Suppressor macrophage treated with lipopolysaccharide for 4 hours (primary cell): ENCODE measurements around the gene MEF2A.

Experiments used
- DNase-seq: peaks from one replicate; pipeline ENCODE4 v3.0.0-alpha.2; 2020

Gene MEF2A

DNA sequence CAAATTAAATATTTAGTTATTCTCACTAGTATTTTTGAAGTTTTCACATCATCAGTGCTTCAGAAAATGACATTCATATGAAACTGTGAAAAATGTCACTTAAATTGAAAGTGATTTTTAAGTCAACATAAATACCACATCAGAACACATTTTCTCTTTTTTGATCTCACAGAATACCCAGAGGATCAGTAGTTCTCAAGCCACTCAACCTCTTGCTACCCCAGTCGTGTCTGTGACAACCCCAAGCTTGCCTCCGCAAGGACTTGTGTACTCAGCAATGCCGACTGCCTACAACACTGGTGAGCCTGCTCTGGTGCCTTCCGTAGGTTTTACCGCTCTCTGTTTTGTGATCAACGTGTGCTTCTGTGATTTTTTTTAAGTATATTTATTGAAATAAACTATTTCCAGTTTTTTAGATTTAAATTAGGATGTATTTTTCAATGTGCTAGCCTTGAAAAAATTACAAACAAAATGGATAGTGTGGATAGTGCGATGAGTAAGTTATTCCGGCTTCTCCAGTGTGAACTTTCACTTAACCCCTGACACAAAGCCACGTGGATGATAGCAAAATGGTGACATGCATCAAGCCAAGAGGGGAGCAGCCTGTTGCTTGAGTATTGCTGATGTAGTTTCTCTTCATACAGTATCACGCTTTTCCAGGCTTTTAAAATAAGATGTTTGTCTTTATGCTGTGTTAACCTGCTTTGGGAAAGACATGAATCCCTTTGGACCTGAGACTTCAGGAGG lies 140.9 kb downstream of the MEF2A start:
- no peak for DNase-seq

- DNase-seq = no peak
Measured at GRCh38 chr15:99707473-99708270, 141.9 kb downstream of the MEF2A start.

DNA sequence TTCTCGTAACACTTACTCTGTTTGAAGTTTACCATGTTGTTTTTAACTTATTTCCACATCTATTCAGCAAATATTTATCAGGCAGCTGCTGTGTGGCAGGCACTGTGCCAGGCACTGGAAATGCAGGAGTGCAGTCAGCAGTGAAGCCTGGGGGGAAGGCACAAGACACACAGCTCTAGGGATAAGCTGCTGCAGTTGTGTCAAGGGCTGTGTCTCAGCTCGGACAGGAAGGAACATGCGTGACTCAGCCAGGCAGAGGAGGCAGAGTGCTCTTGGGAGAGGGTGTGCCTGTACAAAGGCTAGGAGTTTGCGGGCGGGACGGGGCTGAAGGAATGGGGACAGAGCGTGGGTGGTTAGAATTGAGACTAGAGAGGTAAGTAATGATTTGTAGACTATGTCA lies 142.8 kb downstream of the MEF2A start:
- peak; percentile 36 for DNase-seq

DNA sequence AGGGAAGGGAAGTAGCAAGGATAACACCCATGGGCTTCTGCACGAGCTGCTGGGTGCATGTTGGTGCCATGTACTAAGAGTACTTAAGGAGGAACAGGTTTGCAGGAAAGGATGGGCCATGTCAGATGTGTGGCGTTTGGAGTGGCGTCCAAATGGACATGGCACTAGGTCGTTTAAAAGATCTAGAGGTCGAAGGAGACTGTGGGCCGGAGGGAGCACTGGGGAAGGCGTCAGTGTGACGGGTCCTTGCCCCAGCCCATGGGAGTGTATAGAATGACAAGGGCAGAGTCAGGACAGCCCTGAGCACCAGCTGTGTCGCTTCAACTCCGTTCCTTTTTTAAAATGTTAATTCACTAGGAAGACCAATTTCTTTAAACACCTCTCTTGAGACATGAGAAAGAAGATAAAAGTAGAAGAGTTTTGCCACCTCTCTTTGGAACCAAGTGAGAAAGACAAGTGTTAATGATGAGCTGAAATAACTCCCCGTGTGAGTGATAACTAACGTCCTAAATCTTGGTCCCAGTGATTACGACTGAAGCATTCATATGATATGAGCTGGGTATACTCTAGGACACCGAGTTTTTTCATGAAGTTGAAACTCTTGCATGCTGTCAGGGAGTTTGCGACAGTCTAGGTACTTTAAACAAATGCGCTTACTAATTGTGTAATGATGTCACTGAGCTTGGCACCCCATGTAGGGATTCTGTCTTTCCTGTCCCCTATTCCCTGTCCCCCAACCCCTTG lies 143.6 kb downstream of the MEF2A start:
- DNase-seq = no peak

GRCh38 chr15:99711625-99712024 lies 145.8 kb downstream of the MEF2A start:
- no peak for DNase-seq

- no peak for DNase-seq
Measured at GRCh38 chr15:99712415-99712814, 146.6 kb downstream of the MEF2A start.

DNA sequence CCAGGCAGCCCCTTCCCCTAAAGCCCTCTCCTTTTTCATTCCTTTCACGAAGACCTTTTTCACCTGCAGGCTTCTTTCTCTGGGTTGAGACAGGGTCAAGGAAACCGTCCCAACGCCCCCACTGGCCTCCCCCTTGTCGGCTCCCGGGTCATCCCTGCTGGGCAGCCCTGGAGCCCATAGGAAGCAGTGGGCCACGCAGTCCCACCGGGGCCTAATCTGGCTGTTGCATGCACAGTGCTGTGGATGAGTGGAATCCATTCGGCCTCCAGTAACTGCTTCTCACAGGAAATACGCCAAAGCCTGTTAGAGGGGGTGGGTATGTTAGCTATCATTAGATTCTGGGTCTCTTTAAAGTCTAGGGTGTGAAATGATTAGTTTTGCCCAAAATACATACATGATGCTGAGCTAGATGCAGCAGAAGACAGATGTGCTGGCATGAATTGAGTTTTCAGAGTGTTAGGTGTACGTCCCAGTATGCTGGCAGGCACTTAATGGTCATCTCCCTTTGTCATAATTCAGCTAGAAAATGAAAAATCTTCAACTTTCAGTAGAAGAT lies 150.8 kb downstream of the MEF2A start:
- DNase-seq = no peak

DNA sequence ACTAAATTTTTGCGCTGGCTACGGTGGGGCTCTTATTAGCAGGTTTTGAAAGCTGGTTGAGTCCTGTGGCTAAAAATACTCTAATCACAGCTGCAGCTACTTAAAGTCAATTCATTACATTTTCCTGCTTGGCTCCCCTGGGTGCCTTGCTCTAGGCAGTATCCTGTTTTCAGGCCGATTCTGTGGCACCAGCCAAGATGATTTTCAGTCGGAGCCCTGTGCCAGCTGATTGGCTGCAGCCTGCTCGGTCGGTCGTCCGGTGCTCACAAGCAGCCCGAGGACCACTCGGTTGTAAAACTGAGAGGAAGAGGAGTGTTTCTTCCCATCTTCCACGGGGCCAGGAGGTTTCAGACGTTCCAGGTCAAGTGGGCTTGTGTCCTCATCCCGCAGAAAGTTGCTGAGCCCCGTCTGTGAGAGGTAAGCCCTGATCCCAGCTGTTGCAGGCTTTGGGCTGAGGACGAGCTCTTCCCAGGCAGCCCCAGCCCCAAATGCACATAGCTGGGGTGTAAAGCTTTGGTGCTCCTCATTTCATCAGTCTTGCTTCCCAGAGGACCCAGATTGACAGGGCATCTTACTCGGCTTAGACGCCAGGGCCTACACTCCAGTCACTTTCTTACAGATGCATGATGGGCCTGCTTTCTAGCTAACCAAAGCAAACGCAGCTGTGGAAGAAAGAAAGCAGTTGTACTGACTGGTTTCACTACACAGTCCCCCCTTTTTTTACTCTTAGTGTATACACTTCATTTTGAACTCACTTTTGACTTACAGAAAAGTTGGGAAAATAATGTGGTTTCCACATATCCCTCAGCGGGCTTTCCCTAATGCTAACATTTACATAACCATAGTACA lies 151.6 kb downstream of the MEF2A start:
- DNase-seq = no peak

DNA sequence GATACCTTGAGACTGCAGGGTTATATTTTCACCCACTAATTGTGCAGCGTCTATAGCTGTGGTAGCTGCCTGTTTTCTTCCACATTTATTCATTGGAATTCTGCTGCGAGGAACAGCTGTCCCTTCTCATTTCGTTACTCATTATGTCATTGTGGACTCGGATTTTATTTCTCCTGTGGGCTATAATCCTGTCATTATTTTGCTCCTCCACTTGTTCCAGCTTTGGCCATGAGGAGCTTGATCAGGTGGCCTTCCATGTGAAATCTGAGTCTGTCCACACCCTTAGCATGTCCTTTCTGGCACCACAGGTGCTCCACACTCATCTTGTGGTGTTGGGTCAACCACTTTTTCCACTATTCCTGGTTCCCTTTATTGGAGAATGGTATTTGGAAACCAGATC lies 152.6 kb downstream of the MEF2A start:
- no peak for DNase-seq

DNA sequence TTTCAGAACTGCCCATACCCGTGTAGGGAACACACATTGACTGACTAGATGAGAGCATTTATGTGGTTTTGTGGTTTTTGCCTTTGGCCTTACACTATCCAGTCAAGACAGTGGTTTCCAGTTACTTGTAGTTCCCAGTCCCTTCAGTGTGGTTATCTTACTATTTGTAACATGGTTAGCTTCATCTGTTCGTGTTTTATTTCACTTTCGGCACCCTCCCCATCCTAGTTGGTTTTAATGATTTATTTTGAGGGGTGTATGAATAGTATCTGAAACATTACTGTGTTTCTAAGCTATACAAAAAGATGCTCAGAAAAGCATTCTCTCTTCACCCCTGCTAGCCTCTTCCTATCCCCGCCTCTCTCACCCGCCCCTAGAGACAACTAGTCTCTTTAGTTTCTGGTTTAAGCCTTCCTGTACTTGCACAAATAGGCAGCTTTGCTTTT lies 153.3 kb downstream of the MEF2A start:
- peak; percentile 26 for DNase-seq

- DNase-seq = no peak
Measured at GRCh38 chr15:99720533-99720932, 154.7 kb downstream of the MEF2A start.

- no peak for DNase-seq
Measured at GRCh38 chr15:99721104-99721778, 155.5 kb downstream of the MEF2A start.

GRCh38 chr15:99721896-99722295 lies 156.1 kb downstream of the MEF2A start:
- no peak for DNase-seq

GRCh38 chr15:99722406-99722805 lies 156.6 kb downstream of the MEF2A start:
- DNase-seq = no peak

- no peak for DNase-seq
Measured at GRCh38 chr15:99726333-99726732, 160.5 kb downstream of the MEF2A start.

- DNase-seq = no peak
Measured at GRCh38 chr15:99727330-99727729, 161.5 kb downstream of the MEF2A start.

DNA sequence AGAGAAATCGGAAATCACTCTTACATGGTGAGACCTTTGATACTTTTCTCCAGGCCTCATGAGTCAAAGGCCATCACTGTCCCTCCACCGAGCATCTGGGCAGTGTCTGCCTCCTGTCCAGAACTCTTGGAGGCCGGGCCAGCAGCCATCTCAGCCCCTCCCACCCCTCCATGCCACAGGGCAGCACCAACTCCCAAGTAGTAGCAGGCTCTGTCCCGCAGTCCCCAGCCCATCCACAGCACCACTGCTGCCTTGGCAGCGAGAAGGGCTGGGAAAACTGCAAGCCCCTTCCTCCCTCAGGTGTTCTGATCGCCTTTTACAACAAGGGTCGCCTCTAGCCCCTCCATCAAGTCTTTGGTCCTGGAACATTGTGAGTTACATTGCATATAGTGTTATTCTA lies 161.9 kb downstream of the MEF2A start:
- no peak for DNase-seq

DNA sequence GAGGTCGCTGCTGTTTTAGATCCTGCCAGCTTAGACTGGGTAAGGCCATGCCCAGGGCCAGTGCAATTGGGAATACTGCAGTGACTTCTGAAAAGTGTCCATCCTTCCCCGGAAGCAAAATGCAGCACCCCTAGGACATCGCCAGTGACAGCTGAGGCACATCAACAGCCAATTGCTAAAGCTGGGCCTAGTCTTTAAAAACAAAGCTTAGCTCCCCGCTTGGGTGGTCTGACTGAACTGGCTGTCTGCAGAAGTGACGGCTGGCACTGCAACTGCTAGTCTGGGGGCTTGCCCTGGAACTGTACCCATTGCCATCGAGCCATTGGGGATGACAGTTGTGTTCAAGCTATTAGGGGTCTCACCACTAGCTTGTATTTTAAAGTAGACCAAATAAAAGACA lies 163.1 kb downstream of the MEF2A start:
- no peak for DNase-seq

DNA sequence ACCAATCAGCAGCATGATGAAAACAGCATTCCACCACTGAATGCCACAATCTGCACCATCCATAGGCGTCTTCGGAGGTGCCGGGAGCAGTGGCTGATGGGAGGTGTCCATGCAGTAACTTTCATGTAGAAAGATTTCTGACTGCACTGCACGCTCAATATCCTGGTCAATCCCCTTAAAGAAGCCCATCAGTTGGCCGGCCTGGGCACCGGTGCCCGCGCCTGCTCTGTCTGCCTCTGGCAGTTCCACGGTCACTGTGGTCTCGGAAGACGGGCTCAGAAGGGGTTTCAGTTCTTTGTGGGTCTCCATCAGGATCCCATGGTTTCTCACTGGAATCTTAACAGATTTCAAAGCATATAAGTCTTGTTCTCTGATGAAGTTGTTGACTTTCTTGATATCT lies 163.5 kb downstream of the MEF2A start:
- DNase-seq = no peak

DNA sequence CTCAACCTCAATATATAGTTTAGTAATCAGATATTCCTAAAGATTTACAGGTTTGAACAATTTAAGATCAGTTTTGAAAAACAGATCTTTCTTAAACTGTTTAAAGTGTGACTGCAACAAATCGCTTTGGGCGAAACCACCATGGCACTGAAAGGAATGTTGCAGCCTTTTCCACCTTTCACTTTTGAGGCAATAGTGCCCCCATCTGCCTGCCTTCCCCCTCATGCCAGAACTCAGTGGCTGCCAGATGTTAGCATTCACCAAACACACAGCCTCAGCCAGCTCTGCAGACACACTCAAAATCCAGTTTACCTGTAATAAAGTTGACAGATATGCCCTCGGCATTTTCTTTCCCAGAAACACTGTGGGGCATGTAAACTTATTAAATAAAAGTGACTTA lies 164.1 kb downstream of the MEF2A start:
- no peak for DNase-seq

GRCh38 chr15:99731336-99732123 lies 165.7 kb downstream of the MEF2A start:
- no peak for DNase-seq
